HUES64 (cell line): ENCODE measurements around the gene NFKBIL1.

Source experiments
- H3K27ac ChIP-seq: 2 replicates; pipeline ENCODE4 v1.7.0; 2013; ENCODE audit warnings: low read depth, low read length, inconsistent platforms
- H3K27me3 ChIP-seq: 2 replicates; pipeline ENCODE4 v1.6.1; 2013; ENCODE audit warnings: mild to moderate bottlenecking, low read length; ENCODE audit not compliant: insufficient read depth
- H3K36me3 ChIP-seq: 2 replicates; pipeline ENCODE4 v1.6.1; 2013; ENCODE audit warnings: mild to moderate bottlenecking, low read length; ENCODE audit not compliant: insufficient read depth
- H3K4me1 ChIP-seq: 2 replicates; pipeline ENCODE4 v1.6.1; 2013; ENCODE audit warnings: mild to moderate bottlenecking, low read length, moderate library complexity; ENCODE audit not compliant: insufficient read depth
- H3K4me3 ChIP-seq: 2 replicates; pipeline ENCODE4 v1.5.1; 2013; ENCODE audit warnings: mild to moderate bottlenecking, low read length, moderate library complexity
- H3K9ac ChIP-seq: 2 replicates; pipeline ENCODE4 v1.6.1; 2013; ENCODE audit warnings: mild to moderate bottlenecking, low read depth, low read length
- H3K9me3 ChIP-seq: 2 replicates; pipeline ENCODE4 v1.6.1; 2013; ENCODE audit warnings: low read depth, low read length; ENCODE audit not compliant: insufficient read depth
- WGBS: fragments of 150-250, 120-280 bp; methylation state at CpG from one replicate; pipeline ENCODE4 v1.1.7; 2013; ENCODE audit warnings: missing lambda C conversion rate; 5-methylcytosine and 5-hydroxymethylcytosine counted together

NFKBIL1 gene

GRCh38 chr6:31528821-31529328 lies 18.5 kb upstream of the NFKBIL1 start, which contains the start of gene MCCD1:
Gene MCCD1 (plus strand): TSS chr6:31528962. CDS start chr6:31529015, 53 bp downstream.
- Histone ChIP-seq H3K4me1 (no peaks in the 10 kb centered on the region), H3K9ac (no peak within 1 kb of the TSS), H3K36me3 (peaks cover 44% of the 10 kb centered on the region), H3K4me3 (no peak within 1 kb of the TSS), H3K27me3 (no peaks in the 10 kb centered on the region), H3K9me3 (no peaks in the 10 kb centered on the region), H3K27ac (peak within 1 kb of the TSS; percentile 52; the same call in 1 of the 2 replicates)
- 83% methylated on average over 6 of the region's 7 CpGs for WGBS

- H3K27ac ChIP-seq = peak overlapping the region; percentile 52; the same call in 1 of the 2 replicates
- WGBS = 79% methylated on average over 12 of the region's 12 CpGs
- H3K4me3 ChIP-seq = no peak overlapping the region
- no peak overlapping the region for H3K9ac ChIP-seq
- no peaks in the 10 kb centered on the region for H3K9me3 ChIP-seq
- no peaks in the 10 kb centered on the region for H3K27me3 ChIP-seq
- H3K36me3 ChIP-seq = peaks cover 51% of the 10 kb centered on the region
- H3K4me1 ChIP-seq = no peaks in the 10 kb centered on the region
Measured at GRCh38 chr6:31529329-31530150, 17.9 kb upstream of the NFKBIL1 start.

- H3K9ac ChIP-seq = no peak overlapping the region
- no peaks in the 10 kb centered on the region for H3K27me3 ChIP-seq
- no peaks in the 10 kb centered on the region for H3K9me3 ChIP-seq
- 92% methylated on average over 6 of the region's 6 CpGs for WGBS
- no peak overlapping the region for H3K4me3 ChIP-seq
- peaks cover 62% of the 10 kb centered on the region for H3K36me3 ChIP-seq
- H3K4me1 ChIP-seq = no peaks in the 10 kb centered on the region
- H3K27ac ChIP-seq = no peak overlapping the region
Measured at GRCh38 chr6:31530659-31531058, 16.7 kb upstream of the NFKBIL1 start.

GRCh38 chr6:31531162-31531561 lies 16.2 kb upstream of the NFKBIL1 start:
- no peak overlapping the region for H3K4me3 ChIP-seq
- no peak overlapping the region for H3K27ac ChIP-seq
- 94% methylated on average over 4 of the region's 7 CpGs for WGBS
- H3K36me3 ChIP-seq = peaks cover 67% of the 10 kb centered on the region
- H3K27me3 ChIP-seq = no peaks in the 10 kb centered on the region
- H3K9ac ChIP-seq = no peak overlapping the region
- no peaks in the 10 kb centered on the region for H3K4me1 ChIP-seq
- H3K9me3 ChIP-seq = no peaks in the 10 kb centered on the region

- Histone ChIP-seq H3K4me1 (no peaks in the 10 kb centered on the region), H3K9me3 (no peaks in the 10 kb centered on the region), H3K4me3 (no peak overlapping the region), H3K27me3 (no peaks in the 10 kb centered on the region), H3K27ac (no peak overlapping the region), H3K9ac (no peak overlapping the region), H3K36me3 (peaks cover 76% of the 10 kb centered on the region)
- WGBS = 89% methylated on average over 8 of the region's 9 CpGs
Measured at GRCh38 chr6:31531771-31532643, 15.4 kb upstream of the NFKBIL1 start.

GRCh38 chr6:31532644-31533454 lies 14.6 kb upstream of the NFKBIL1 start:
- H3K36me3 ChIP-seq = peaks cover 84% of the 10 kb centered on the region
- H3K27me3 ChIP-seq = no peaks in the 10 kb centered on the region
- no peaks in the 10 kb centered on the region for H3K4me1 ChIP-seq
- H3K9me3 ChIP-seq = no peaks in the 10 kb centered on the region
- 95% methylated on average over 8 of the region's 9 CpGs for WGBS
- no peak overlapping the region for H3K4me3 ChIP-seq
- H3K9ac ChIP-seq = no peak overlapping the region
- H3K27ac ChIP-seq = no peak overlapping the region

GRCh38 chr6:31533455-31533841 lies 14.0 kb upstream of the NFKBIL1 start:
- Histone ChIP-seq H3K9me3 (no peaks in the 10 kb centered on the region), H3K4me3 (no peak overlapping the region), H3K9ac (no peak overlapping the region), H3K4me1 (no peaks in the 10 kb centered on the region), H3K27me3 (no peaks in the 10 kb centered on the region), H3K36me3 (peaks cover 90% of the 10 kb centered on the region), H3K27ac (no peak overlapping the region)
- WGBS = 86% methylated on average over 1 of the region's 1 CpG

- peaks cover 96% of the 10 kb centered on the region for H3K36me3 ChIP-seq
- H3K4me1 ChIP-seq = 0 out of 2 replicates have a peak, but pooled peaks cover 1% of the 10 kb centered on the region
- WGBS = 96% methylated on average over 6 of the region's 6 CpGs
- H3K9ac ChIP-seq = no peak overlapping the region
- no peak overlapping the region for H3K27ac ChIP-seq
- H3K4me3 ChIP-seq = no peak overlapping the region
- no peaks in the 10 kb centered on the region for H3K27me3 ChIP-seq
- H3K9me3 ChIP-seq = no peaks in the 10 kb centered on the region
Measured at GRCh38 chr6:31534011-31534410, 13.4 kb upstream of the NFKBIL1 start.

GRCh38 chr6:31534521-31535040 lies 12.8 kb upstream of the NFKBIL1 start:
- Histone ChIP-seq H3K9ac (no peak overlapping the region), H3K27ac (no peak overlapping the region), H3K4me1 (peaks cover 7% of the 10 kb centered on the region; the same call in 1 of the 2 replicates), H3K27me3 (no peaks in the 10 kb centered on the region), H3K4me3 (no peak overlapping the region), H3K9me3 (no peaks in the 10 kb centered on the region), H3K36me3 (peaks cover 99% of the 10 kb centered on the region)
- WGBS = 92% methylated on average over 24 of the region's 24 CpGs

GRCh38 chr6:31535538-31536324 lies 11.7 kb upstream of the NFKBIL1 start:
- no peaks in the 10 kb centered on the region for H3K27me3 ChIP-seq
- peaks cover 17% of the 10 kb centered on the region for H3K4me1 ChIP-seq
- peaks cover 99% of the 10 kb centered on the region for H3K36me3 ChIP-seq
- no peak overlapping the region for H3K27ac ChIP-seq
- no CpG with 5 or more reads among the region's 2 CpGs for WGBS
- H3K9me3 ChIP-seq = no peaks in the 10 kb centered on the region
- no peak overlapping the region for H3K4me3 ChIP-seq
- no peak overlapping the region for H3K9ac ChIP-seq
